ENCODE measurements around the gene SLC7A14. TPM values are rescaled to one million over a fixed set of nuclear protein-coding genes. Genes with fewer than 3 reads are reported as not detected.
A peak's percentile ranks its signal among the peaks of the same experiment; 100 is the strongest.

SLC7A14 gene
- total and polyA plus RNA-seq, 8 donors: 0.27 to 0.82 (median 0.44) TPM; not detected in 2

GRCh38 chr3:170431054-170431453 lies 154.8 kb downstream of the SLC7A14 start:
- ATAC-seq: no peak
- H3K27me3 ChIP-seq: no peaks in the 10 kb centered on the region
- no peaks in the 10 kb centered on the region for H3K36me3 ChIP-seq
- H3K4me1 ChIP-seq: no peaks in the 10 kb centered on the region
- H3K4me3 ChIP-seq: no peak overlapping the region
- intact Hi-C loops (cut with DNase I): no loop called here
- no peaks in the 10 kb centered on the region for H3K9me3 ChIP-seq
- no peak overlapping the region for H3K27ac ChIP-seq
- no peak for DNase-seq
- TF ChIP-seq, protein P1, sequence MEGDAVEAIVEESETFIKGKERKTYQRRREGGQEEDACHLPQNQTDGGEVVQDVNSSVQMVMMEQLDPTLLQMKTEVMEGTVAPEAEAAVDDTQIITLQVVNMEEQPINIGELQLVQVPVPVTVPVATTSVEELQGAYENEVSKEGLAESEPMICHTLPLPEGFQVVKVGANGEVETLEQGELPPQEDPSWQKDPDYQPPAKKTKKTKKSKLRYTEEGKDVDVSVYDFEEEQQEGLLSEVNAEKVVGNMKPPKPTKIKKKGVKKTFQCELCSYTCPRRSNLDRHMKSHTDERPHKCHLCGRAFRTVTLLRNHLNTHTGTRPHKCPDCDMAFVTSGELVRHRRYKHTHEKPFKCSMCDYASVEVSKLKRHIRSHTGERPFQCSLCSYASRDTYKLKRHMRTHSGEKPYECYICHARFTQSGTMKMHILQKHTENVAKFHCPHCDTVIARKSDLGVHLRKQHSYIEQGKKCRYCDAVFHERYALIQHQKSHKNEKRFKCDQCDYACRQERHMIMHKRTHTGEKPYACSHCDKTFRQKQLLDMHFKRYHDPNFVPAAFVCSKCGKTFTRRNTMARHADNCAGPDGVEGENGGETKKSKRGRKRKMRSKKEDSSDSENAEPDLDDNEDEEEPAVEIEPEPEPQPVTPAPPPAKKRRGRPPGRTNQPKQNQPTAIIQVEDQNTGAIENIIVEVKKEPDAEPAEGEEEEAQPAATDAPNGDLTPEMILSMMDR (IDR thresholded peaks at IDR 0.05): no peak

GRCh38 chr3:170429050-170429449 lies 156.8 kb downstream of the SLC7A14 start:
- H3K4me1 ChIP-seq: no peaks in the 10 kb centered on the region
- H3K36me3 ChIP-seq: no peaks in the 10 kb centered on the region
- no peaks in the 10 kb centered on the region for H3K9me3 ChIP-seq
- ATAC-seq (no peak), DNase-seq (no peak)
- H3K27me3 ChIP-seq: no peaks in the 10 kb centered on the region
- H3K4me3 ChIP-seq: no peak overlapping the region
- no peak overlapping the region for H3K27ac ChIP-seq
- TF ChIP-seq, protein P1 (IDR thresholded peaks at IDR 0.05): no peak
- intact Hi-C loops (cut with DNase I): no loop called here

DNA sequence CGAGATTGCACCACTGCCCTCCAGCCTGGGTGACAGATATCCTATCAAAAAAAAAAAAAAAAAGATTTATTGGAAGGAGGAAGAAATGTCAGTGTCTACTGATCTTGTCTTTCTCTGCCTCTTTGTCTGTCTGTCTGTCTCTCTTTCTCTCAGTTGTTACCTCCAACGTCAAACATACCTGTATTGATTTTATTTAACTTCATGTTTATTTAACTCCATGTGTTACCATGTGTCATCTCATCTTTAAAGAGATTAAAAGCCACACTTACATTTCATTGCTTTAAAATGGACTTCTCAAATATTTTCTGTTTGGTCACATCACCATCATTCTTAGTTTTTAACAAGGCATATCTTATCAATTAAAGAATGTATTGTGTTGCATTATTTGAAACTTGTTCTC lies 157.8 kb downstream of the SLC7A14 start:
- H3K9me3 ChIP-seq: no peaks in the 10 kb centered on the region
- DNase-seq (no peak), ATAC-seq (no peak)
- H3K27ac ChIP-seq: no peak overlapping the region
- no peak overlapping the region for H3K4me3 ChIP-seq
- no peaks in the 10 kb centered on the region for H3K27me3 ChIP-seq
- TF ChIP-seq, protein P1 (IDR thresholded peaks at IDR 0.05): no peak
- H3K4me1 ChIP-seq: no peaks in the 10 kb centered on the region
- H3K36me3 ChIP-seq: no peaks in the 10 kb centered on the region
- intact Hi-C loops (cut with DNase I): no loop called here

DNA sequence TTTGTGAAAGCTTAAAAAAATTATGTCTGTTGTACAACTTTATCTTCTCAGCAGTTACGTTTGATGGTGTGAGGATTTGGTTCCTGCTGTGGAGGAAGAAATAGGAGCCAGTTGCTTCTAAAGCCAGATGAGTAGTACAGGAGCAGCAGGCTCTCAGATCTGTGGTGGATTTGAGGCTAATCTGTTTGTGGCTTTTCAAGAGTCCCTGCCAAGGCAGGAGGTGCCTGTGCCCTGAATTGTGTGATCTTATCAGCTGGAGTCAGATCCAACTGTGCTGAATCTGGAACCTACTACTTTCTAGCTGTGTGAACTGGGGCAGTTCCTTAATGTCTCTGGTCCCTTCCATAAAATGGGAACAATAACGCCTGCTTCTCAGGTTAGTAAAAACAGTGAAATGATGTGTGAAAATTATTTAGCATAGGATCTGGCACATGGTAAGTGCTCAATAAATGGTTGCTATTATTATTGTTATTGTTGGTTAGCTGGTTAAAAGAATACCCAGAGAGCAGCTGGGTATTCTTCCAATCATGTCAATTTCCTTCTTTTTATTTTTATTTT lies 159.6 kb downstream of the SLC7A14 start:
- no peak for DNase-seq
- no peaks in the 10 kb centered on the region for H3K4me1 ChIP-seq
- H3K4me3 ChIP-seq: no peak overlapping the region
- intact Hi-C loops (cut with DNase I): no loop called here
- no peaks in the 10 kb centered on the region for H3K36me3 ChIP-seq
- TF ChIP-seq, protein P1 (IDR thresholded peaks at IDR 0.05): no peak
- H3K27ac ChIP-seq: peak overlapping the region in 1 of 2 donors; percentile 20
- no peak for ATAC-seq
- peaks cover 0 to 1% of the 10 kb centered on the region in 2 donors for H3K27me3 ChIP-seq
- no peaks in the 10 kb centered on the region for H3K9me3 ChIP-seq

DNA sequence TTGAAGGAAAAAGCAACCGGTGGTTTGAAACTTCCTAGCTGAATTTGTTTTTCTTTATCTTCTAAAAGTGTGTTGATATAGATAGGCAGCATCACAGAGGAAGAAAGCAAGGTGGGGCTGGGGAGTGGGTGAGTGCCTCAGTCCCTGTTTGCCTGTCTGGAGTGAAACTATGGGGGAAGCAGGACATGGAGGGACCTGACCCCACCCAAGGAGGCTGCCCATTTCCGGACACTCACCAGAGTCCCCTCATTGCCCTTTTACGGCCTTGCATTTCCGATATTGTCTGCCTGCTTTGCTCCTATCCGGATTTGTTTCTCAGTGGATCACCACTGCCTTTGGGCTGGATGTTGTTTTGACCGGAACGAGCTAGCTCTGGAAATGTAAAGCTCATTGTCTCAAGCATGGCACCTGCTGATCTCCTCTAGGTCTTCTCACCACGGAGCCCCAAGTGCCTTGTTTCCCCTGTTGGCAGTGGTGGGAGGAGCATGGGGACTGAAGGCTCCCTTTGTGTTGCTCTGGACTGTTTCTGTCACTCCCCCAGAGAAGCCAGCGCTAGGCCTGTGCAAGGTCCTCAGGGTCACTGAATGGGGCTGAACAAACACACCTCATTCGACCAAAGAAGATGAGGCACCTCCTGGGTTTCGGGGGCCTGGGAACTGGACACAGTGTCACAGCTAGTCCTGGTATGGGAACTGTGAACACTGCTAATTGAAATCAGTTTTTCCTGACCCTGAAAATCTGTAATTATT lies 160.2 kb downstream of the SLC7A14 start:
- H3K9me3 ChIP-seq: no peaks in the 10 kb centered on the region
- TF ChIP-seq, protein P1 (IDR thresholded peaks at IDR 0.05): no peak
- no peak overlapping the region for H3K4me3 ChIP-seq
- intact Hi-C loops (cut with DNase I): no loop called here
- no peak for DNase-seq
- H3K36me3 ChIP-seq: no peaks in the 10 kb centered on the region
- ATAC-seq: no peak
- peak overlapping the region; percentile 19 to 20 for H3K27ac ChIP-seq
- no peaks in the 10 kb centered on the region for H3K4me1 ChIP-seq
- peaks cover 0 to 8% of the 10 kb centered on the region in 2 donors for H3K27me3 ChIP-seq

Data from left lung (tissue), 10 donors.